Glutamatergic neuron (in vitro differentiated cells): ENCODE data around the gene FBXO17. TPM values are rescaled to one million over a fixed set of nuclear protein-coding genes. Genes with fewer than 3 reads are reported as not detected.

Experiments
- DNase-seq: peaks from one replicate; pipeline ENCODE4 v3.0.0; 2022
- H3K27ac Mint-ChIP-seq: one replicate; pipeline ENCODE4 v1.8.0; 2020; ENCODE audit warnings: mild to moderate bottlenecking, mixed read lengths, inconsistent platforms; ENCODE audit not compliant: unreplicated experiment
- H3K27me3 Mint-ChIP-seq: one replicate; pipeline ENCODE4 v1.8.0; 2020; ENCODE audit warnings: mild to moderate bottlenecking, moderate library complexity, mixed read lengths, inconsistent platforms; ENCODE audit not compliant: unreplicated experiment
- H3K36me3 Mint-ChIP-seq: one replicate; pipeline ENCODE4 v1.8.0; 2020; ENCODE audit warnings: mild to moderate bottlenecking, mixed read lengths, inconsistent platforms; ENCODE audit not compliant: unreplicated experiment
- H3K4me1 Mint-ChIP-seq: one replicate; pipeline ENCODE4 v1.8.0; 2020; ENCODE audit warnings: mild to moderate bottlenecking, low read depth, mixed read lengths, inconsistent platforms; ENCODE audit not compliant: unreplicated experiment
- H3K4me3 Mint-ChIP-seq: one replicate; pipeline ENCODE4 v1.8.0; 2020; ENCODE audit warnings: mild to moderate bottlenecking, mixed read lengths, inconsistent platforms; ENCODE audit not compliant: unreplicated experiment
- H3K9me3 Mint-ChIP-seq: one replicate; pipeline ENCODE4 v1.8.0; 2020; ENCODE audit warnings: mild to moderate bottlenecking, moderate library complexity, mixed read lengths, inconsistent platforms; ENCODE audit not compliant: unreplicated experiment
- CTCF ChIP-seq: fragments of 200-600 bp; sonication (generic); IDR thresholded peaks from one replicate; pipeline ENCODE4 v1.5.0; 2021; ENCODE audit not compliant: partially characterized antibody, unreplicated experiment
- total RNA-seq: library from RNA; stranded (reverse); fragmentation: NEBNext Ultra II Directional; extraction: Animal tissue kit (Norgen Biotek cat#: 25700); gene quantifications from one replicate; pipeline ENCODE4 v1.2.1, GENCODE V29; 2021; ENCODE audit not compliant: unreplicated experiment

Gene FBXO17
- total RNA-seq, 1 donor from 2014 or later, result 5.5 TPM

- no peaks in the 10 kb centered on the region for H3K4me1 Mint-ChIP-seq
- H3K27me3 Mint-ChIP-seq, result no peaks in the 10 kb centered on the region
- DNase-seq, result no peak
- TF ChIP-seq CTCF, result no peak
- H3K9me3 Mint-ChIP-seq, result peaks cover 2% of the 10 kb centered on the region
- H3K27ac Mint-ChIP-seq, result no peak overlapping the region
- H3K4me3 Mint-ChIP-seq, result no peak overlapping the region
- H3K36me3 Mint-ChIP-seq, result no peaks in the 10 kb centered on the region
Observed at GRCh38 chr19:39014037-39014436, 38.5 kb upstream of the FBXO17 start.

- TF ChIP-seq CTCF, result no peak
- Mint-ChIP-seq H3K27ac (no peak overlapping the region), H3K9me3 (no peaks in the 10 kb centered on the region), H3K4me1 (no peaks in the 10 kb centered on the region), H3K4me3 (no peak overlapping the region), H3K36me3 (no peaks in the 10 kb centered on the region), H3K27me3 (peaks cover 2% of the 10 kb centered on the region)
- DNase-seq, result no peak
Observed at GRCh38 chr19:39009001-39009400, 33.5 kb upstream of the FBXO17 start.

- H3K27ac Mint-ChIP-seq, result no peak overlapping the region
- no peaks in the 10 kb centered on the region for H3K9me3 Mint-ChIP-seq
- no peaks in the 10 kb centered on the region for H3K36me3 Mint-ChIP-seq
- no peak for TF ChIP-seq CTCF
- H3K4me1 Mint-ChIP-seq, result no peaks in the 10 kb centered on the region
- no peak for DNase-seq
- H3K4me3 Mint-ChIP-seq, result no peak overlapping the region
- H3K27me3 Mint-ChIP-seq, result peaks cover 2% of the 10 kb centered on the region
Observed at GRCh38 chr19:39008137-39008536, 32.6 kb upstream of the FBXO17 start.

GRCh38 chr19:39007096-39007495, 31.6 kb upstream of the FBXO17 start:
- H3K4me1 Mint-ChIP-seq, result no peaks in the 10 kb centered on the region
- H3K4me3 Mint-ChIP-seq, result no peak overlapping the region
- no peak for TF ChIP-seq CTCF
- no peak for DNase-seq
- no peak overlapping the region for H3K27ac Mint-ChIP-seq
- H3K36me3 Mint-ChIP-seq, result no peaks in the 10 kb centered on the region
- H3K9me3 Mint-ChIP-seq, result peaks cover 3% of the 10 kb centered on the region
- peaks cover 2% of the 10 kb centered on the region for H3K27me3 Mint-ChIP-seq

GRCh38 chr19:39004403-39004802, 28.9 kb upstream of the FBXO17 start:
- Mint-ChIP-seq H3K4me1 (peaks cover 8% of the 10 kb centered on the region), H3K27ac (no peak overlapping the region), H3K4me3 (no peak overlapping the region), H3K27me3 (peaks cover 2% of the 10 kb centered on the region), H3K36me3 (no peaks in the 10 kb centered on the region), H3K9me3 (peaks cover 3% of the 10 kb centered on the region)
- no peak for DNase-seq
- no peak for TF ChIP-seq CTCF
